ENCODE results near the gene KRT76. TPM values are rescaled to one million over a fixed set of nuclear protein-coding genes. Genes with fewer than 3 reads are reported as not detected.

Gene KRT76
- total and polyA plus RNA-seq, 2 experiments from 2014 or later = not detected

DNA sequence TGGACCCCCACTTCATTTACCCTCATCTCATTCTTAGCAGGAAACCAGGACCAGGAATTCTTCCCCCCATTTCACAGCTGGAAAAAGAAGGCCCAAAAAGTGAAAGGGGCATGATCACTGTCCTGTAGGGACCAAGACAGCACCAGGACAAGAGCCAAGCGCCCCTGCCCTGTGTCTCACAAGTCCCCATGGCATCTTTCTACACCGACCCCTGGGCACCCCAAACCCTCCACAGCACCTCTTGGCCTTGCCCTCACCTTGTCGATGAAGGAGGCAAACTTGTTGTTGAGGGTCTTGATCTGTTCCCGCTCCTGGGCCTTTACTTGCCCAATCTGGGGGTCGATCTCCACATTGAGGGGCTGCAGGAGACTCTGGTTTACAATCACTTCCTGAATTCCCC is 710 bp downstream of the KRT76 start:
- H3K36me3 ChIP-seq (ENCODE audit: insufficient read depth) = no peaks in the 10 kb centered on the region
- H3K4me1 ChIP-seq (ENCODE audit: insufficient read depth) = no peaks in the 10 kb centered on the region
- H3K79me2 ChIP-seq (replicated peaks; ENCODE audit: insufficient read depth) = no peaks in the 10 kb centered on the region
- H3K9me2 ChIP-seq (ENCODE audit: insufficient read depth) = no peaks in the 10 kb centered on the region
- H3K27ac ChIP-seq (ENCODE audit: low read depth) = no peak overlapping the region
- Mint-ChIP-seq H3K4me3 (no peak overlapping the region), H3K27ac (no peak overlapping the region), H3K4me1 (no peaks in the 10 kb centered on the region; the same call in 2 of the 3 replicates), H3K36me3 (ENCODE audit: low read depth) (no peaks in the 10 kb centered on the region), H3K27me3 (ENCODE audit: insufficient read depth, low read depth, poor library complexity) (peaks cover 2% of the 10 kb centered on the region), H3K9me3 (no peaks in the 10 kb centered on the region)
- no peak overlapping the region for H3K4me2 ChIP-seq
- no peak overlapping the region for H3K4me3 ChIP-seq
- DNase-seq (ENCODE audit: low spot score) (no peak), ATAC-seq (no peak)
- no peaks in the 10 kb centered on the region for H3K27me3 ChIP-seq (ENCODE audit: insufficient read depth)
- no peak for TF ChIP-seq NANOG (IDR thresholded peaks at IDR 0.05; ENCODE audit: borderline replicate concordance)
- no peak for TF ChIP-seq JUNB (IDR thresholded peaks at IDR 0.05; ENCODE audit: unreplicated experiment)
- TF ChIP-seq CREB1 (CRISPR knock-in tag; IDR thresholded peaks at IDR 0.05; ENCODE audit: low read depth) = no peak
- TF ChIP-seq, protein P1, sequence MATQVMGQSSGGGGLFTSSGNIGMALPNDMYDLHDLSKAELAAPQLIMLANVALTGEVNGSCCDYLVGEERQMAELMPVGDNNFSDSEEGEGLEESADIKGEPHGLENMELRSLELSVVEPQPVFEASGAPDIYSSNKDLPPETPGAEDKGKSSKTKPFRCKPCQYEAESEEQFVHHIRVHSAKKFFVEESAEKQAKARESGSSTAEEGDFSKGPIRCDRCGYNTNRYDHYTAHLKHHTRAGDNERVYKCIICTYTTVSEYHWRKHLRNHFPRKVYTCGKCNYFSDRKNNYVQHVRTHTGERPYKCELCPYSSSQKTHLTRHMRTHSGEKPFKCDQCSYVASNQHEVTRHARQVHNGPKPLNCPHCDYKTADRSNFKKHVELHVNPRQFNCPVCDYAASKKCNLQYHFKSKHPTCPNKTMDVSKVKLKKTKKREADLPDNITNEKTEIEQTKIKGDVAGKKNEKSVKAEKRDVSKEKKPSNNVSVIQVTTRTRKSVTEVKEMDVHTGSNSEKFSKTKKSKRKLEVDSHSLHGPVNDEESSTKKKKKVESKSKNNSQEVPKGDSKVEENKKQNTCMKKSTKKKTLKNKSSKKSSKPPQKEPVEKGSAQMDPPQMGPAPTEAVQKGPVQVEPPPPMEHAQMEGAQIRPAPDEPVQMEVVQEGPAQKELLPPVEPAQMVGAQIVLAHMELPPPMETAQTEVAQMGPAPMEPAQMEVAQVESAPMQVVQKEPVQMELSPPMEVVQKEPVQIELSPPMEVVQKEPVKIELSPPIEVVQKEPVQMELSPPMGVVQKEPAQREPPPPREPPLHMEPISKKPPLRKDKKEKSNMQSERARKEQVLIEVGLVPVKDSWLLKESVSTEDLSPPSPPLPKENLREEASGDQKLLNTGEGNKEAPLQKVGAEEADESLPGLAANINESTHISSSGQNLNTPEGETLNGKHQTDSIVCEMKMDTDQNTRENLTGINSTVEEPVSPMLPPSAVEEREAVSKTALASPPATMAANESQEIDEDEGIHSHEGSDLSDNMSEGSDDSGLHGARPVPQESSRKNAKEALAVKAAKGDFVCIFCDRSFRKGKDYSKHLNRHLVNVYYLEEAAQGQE (IDR thresholded peaks at IDR 0.05; ENCODE audit: unreplicated experiment) = no peak
- no peak for TF ChIP-seq POLR2AphosphoS5 (IDR thresholded peaks at IDR 0.05; ENCODE audit: low read depth)
- TF ChIP-seq ZNF331 (CRISPR knock-in tag; IDR thresholded peaks at IDR 0.05; ENCODE audit: low read depth) = no peak
- TF ChIP-seq, protein P2, sequence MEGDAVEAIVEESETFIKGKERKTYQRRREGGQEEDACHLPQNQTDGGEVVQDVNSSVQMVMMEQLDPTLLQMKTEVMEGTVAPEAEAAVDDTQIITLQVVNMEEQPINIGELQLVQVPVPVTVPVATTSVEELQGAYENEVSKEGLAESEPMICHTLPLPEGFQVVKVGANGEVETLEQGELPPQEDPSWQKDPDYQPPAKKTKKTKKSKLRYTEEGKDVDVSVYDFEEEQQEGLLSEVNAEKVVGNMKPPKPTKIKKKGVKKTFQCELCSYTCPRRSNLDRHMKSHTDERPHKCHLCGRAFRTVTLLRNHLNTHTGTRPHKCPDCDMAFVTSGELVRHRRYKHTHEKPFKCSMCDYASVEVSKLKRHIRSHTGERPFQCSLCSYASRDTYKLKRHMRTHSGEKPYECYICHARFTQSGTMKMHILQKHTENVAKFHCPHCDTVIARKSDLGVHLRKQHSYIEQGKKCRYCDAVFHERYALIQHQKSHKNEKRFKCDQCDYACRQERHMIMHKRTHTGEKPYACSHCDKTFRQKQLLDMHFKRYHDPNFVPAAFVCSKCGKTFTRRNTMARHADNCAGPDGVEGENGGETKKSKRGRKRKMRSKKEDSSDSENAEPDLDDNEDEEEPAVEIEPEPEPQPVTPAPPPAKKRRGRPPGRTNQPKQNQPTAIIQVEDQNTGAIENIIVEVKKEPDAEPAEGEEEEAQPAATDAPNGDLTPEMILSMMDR (conservative IDR thresholded peaks at IDR 0.05; ENCODE audit: low read depth in 2 of 2) = no peak
- TF ChIP-seq STAT1 (IDR thresholded peaks at IDR 0.05; ENCODE audit: unreplicated experiment) = no peak
- TF ChIP-seq EZH2phosphoT487 (IDR thresholded peaks at IDR 0.05; ENCODE audit: unreplicated experiment) = no peak
- no peak for TF ChIP-seq EZH2 (IDR thresholded peaks at IDR 0.05; ENCODE audit: low read depth, unreplicated experiment)
- TF ChIP-seq, protein P3, sequence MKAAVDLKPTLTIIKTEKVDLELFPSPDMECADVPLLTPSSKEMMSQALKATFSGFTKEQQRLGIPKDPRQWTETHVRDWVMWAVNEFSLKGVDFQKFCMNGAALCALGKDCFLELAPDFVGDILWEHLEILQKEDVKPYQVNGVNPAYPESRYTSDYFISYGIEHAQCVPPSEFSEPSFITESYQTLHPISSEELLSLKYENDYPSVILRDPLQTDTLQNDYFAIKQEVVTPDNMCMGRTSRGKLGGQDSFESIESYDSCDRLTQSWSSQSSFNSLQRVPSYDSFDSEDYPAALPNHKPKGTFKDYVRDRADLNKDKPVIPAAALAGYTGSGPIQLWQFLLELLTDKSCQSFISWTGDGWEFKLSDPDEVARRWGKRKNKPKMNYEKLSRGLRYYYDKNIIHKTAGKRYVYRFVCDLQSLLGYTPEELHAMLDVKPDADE (IDR thresholded peaks at IDR 0.05) = no peak
- TF ChIP-seq, protein P4, sequence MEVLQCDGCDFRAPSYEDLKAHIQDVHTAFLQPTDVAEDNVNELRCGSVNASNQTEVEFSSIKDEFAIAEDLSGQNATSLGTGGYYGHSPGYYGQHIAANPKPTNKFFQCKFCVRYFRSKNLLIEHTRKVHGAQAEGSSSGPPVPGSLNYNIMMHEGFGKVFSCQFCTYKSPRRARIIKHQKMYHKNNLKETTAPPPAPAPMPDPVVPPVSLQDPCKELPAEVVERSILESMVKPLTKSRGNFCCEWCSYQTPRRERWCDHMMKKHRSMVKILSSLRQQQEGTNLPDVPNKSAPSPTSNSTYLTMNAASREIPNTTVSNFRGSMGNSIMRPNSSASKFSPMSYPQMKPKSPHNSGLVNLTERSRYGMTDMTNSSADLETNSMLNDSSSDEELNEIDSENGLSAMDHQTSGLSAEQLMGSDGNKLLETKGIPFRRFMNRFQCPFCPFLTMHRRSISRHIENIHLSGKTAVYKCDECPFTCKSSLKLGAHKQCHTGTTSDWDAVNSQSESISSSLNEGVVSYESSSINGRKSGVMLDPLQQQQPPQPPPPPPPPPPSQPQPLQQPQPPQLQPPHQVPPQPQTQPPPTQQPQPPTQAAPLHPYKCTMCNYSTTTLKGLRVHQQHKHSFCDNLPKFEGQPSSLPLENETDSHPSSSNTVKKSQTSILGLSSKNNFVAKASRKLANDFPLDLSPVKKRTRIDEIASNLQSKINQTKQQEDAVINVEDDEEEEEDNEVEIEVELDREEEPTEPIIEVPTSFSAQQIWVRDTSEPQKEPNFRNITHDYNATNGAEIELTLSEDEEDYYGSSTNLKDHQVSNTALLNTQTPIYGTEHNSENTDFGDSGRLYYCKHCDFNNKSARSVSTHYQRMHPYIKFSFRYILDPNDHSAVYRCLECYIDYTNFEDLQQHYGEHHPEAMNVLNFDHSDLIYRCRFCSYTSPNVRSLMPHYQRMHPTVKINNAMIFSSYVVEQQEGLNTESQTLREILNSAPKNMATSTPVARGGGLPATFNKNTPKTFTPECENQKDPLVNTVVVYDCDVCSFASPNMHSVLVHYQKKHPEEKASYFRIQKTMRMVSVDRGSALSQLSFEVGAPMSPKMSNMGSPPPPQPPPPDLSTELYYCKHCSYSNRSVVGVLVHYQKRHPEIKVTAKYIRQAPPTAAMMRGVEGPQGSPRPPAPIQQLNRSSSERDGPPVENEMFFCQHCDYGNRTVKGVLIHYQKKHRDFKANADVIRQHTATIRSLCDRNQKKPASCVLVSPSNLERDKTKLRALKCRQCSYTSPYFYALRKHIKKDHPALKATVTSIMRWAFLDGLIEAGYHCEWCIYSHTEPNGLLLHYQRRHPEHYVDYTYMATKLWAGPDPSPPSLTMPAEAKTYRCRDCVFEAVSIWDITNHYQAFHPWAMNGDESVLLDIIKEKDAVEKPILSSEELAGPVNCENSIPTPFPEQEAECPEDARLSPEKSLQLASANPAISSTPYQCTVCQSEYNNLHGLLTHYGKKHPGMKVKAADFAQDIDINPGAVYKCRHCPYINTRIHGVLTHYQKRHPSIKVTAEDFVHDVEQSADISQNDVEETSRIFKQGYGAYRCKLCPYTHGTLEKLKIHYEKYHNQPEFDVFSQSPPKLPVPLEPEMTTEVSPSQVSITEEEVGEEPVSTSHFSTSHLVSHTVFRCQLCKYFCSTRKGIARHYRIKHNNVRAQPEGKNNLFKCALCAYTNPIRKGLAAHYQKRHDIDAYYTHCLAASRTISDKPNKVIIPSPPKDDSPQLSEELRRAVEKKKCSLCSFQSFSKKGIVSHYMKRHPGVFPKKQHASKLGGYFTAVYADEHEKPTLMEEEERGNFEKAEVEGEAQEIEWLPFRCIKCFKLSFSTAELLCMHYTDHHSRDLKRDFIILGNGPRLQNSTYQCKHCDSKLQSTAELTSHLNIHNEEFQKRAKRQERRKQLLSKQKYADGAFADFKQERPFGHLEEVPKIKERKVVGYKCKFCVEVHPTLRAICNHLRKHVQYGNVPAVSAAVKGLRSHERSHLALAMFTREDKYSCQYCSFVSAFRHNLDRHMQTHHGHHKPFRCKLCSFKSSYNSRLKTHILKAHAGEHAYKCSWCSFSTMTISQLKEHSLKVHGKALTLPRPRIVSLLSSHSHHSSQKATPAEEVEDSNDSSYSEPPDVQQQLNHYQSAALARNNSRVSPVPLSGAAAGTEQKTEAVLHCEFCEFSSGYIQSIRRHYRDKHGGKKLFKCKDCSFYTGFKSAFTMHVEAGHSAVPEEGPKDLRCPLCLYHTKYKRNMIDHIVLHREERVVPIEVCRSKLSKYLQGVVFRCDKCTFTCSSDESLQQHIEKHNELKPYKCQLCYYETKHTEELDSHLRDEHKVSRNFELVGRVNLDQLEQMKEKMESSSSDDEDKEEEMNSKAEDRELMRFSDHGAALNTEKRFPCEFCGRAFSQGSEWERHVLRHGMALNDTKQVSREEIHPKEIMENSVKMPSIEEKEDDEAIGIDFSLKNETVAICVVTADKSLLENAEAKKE (CRISPR knock-in tag; IDR thresholded peaks at IDR 0.05) = no peak
- TF ChIP-seq ZNF114 (CRISPR knock-in tag; IDR thresholded peaks at IDR 0.05) = no peak
- no peaks in the 10 kb centered on the region for H3F3A ChIP-seq (replicated peaks; ENCODE audit: low read depth)
- no peak overlapping the region for H2AFZ ChIP-seq
- H4K20me1 ChIP-seq (replicated peaks; ENCODE audit: insufficient read depth) = no peaks in the 10 kb centered on the region

All from GM23338 (cell line).